HG02623 (cell line): ENCODE results near the gene ADNP.

ENCODE experiments used
- ATAC-seq: cut with Tn5 transposase; IDR thresholded peaks from one replicate; pipeline ENCODE4 v1.9.1; 2021; ENCODE audit warnings: moderate library complexity; ENCODE audit not compliant: unreplicated experiment

ADNP gene

GRCh38 chr20:50932691-50933280 is 1.5 kb upstream of the ADNP start:
- ATAC-seq = no peak

- no peak for ATAC-seq
These were observed 814 bp upstream of the ADNP start for GRCh38 chr20:50932016-50932485.

- ATAC-seq = peak; percentile 19
These were observed 296 bp downstream of the ADNP start for GRCh38 chr20:50930976-50931305.

GRCh38 chr20:50930139-50930975 is 880 bp downstream of the ADNP start:
- ATAC-seq = peak; percentile 1

- peak; percentile 43 for ATAC-seq
These were observed 1.7 kb downstream of the ADNP start for GRCh38 chr20:50929299-50930138.

GRCh38 chr20:50928469-50928868 is 2.8 kb downstream of the ADNP start:
- ATAC-seq = no peak

GRCh38 chr20:50926530-50926929 is 4.7 kb downstream of the ADNP start:
- ATAC-seq = no peak

GRCh38 chr20:50924261-50924920 is 6.8 kb downstream of the ADNP start:
- no peak for ATAC-seq

GRCh38 chr20:50921803-50922501 is 9.3 kb downstream of the ADNP start:
- no peak for ATAC-seq

- no peak for ATAC-seq
These were observed 10.2 kb downstream of the ADNP start for GRCh38 chr20:50920997-50921396.

GRCh38 chr20:50919567-50919966 is 11.7 kb downstream of the ADNP start:
- no peak for ATAC-seq

- ATAC-seq = no peak
These were observed 12.8 kb downstream of the ADNP start for GRCh38 chr20:50918403-50918802.

GRCh38 chr20:50916934-50917333 is 14.3 kb downstream of the ADNP start:
- ATAC-seq = no peak

- ATAC-seq = no peak
These were observed 15.0 kb downstream of the ADNP start for GRCh38 chr20:50916257-50916656.

- no peak for ATAC-seq
These were observed 15.8 kb downstream of the ADNP start for GRCh38 chr20:50915424-50915823.

- ATAC-seq = no peak
These were observed 17.4 kb downstream of the ADNP start for GRCh38 chr20:50913690-50914375.

GRCh38 chr20:50911716-50912115 is 19.5 kb downstream of the ADNP start:
- ATAC-seq = no peak

GRCh38 chr20:50911030-50911429 is 20.2 kb downstream of the ADNP start:
- ATAC-seq = no peak

- ATAC-seq = no peak
These were observed 21.8 kb downstream of the ADNP start for GRCh38 chr20:50909413-50909812.

GRCh38 chr20:50904067-50904570 is 27.1 kb downstream of the ADNP start:
- no peak for ATAC-seq
